Measurements from ENCODE around the gene TMEM141. TPM values are rescaled to one million over a fixed set of nuclear protein-coding genes. Genes with fewer than 3 reads are reported as not detected.
"Not testable (repeated sequence)": the region's sequence is repeated elsewhere in the genome, so short reads cannot be mapped to it uniquely, and the experiment has no call there.

The TMEM141 gene
- total and polyA plus RNA-seq, 12 donors, result 48.1 to 107 (median 64.1) TPM

DNA sequence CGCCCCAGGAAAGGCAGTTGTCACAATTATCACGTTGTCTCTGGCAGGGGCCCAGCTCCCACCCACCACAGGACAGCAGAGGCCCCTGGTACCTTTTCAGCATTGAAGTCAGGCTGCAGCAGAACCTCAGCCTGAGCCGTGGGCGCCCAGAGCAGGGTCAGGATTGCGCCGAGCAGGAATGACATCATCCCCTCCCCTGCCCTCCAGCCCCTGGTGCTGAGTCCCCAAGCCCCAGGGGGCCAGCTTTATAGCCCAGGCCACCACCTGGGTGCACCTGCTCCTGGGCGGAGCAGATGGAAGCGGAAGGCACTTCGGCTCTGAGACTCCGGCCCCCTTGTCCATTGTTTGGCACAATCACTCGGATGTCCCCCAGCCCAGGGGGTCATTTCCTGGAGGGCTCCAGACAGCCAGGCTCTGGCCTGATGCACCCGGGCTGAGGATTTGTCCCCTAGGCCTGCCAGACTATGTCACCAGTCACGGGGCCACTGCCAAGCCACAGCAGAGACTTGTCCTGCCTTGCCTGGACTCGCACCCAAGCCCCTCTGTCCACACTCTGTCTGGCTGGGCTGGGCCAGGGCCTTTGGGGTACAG is 26.7 kb upstream of the TMEM141 start, which contains the start of gene LCN15:
Gene LCN15 (minus strand): TSS at position 218 of the 591 bp plus-strand sequence. CDS start 30 bp downstream, at position 188.
- DNase-seq (no peak), ATAC-seq (peak; percentile 5 to 48 (median 28))
- Histone ChIP-seq H3K4me1 (peaks cover 0 to 32% (median 8%) of the 10 kb centered on the region in 9 donors), H3K4me3 (no peak within 1 kb of the TSS), H3K9me3 (no peaks in the 10 kb centered on the region), H3K27me3 (peaks cover 0 to 35% (median 11%) of the 10 kb centered on the region in 7 donors), H3K36me3 (no peaks in the 10 kb centered on the region), H3K27ac (peak within 1 kb of the TSS in 6 of 10 donors; percentile 40 to 67 (median 52))
- 64 to 66% methylated on average over 14 of the region's 14 CpGs for WGBS, 2 donors
- TF ChIP-seq, protein P1, sequence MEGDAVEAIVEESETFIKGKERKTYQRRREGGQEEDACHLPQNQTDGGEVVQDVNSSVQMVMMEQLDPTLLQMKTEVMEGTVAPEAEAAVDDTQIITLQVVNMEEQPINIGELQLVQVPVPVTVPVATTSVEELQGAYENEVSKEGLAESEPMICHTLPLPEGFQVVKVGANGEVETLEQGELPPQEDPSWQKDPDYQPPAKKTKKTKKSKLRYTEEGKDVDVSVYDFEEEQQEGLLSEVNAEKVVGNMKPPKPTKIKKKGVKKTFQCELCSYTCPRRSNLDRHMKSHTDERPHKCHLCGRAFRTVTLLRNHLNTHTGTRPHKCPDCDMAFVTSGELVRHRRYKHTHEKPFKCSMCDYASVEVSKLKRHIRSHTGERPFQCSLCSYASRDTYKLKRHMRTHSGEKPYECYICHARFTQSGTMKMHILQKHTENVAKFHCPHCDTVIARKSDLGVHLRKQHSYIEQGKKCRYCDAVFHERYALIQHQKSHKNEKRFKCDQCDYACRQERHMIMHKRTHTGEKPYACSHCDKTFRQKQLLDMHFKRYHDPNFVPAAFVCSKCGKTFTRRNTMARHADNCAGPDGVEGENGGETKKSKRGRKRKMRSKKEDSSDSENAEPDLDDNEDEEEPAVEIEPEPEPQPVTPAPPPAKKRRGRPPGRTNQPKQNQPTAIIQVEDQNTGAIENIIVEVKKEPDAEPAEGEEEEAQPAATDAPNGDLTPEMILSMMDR (IDR thresholded peaks at IDR 0.05), result no peak
- intact Hi-C loops (cut with DNase I), result no loop called here

DNA sequence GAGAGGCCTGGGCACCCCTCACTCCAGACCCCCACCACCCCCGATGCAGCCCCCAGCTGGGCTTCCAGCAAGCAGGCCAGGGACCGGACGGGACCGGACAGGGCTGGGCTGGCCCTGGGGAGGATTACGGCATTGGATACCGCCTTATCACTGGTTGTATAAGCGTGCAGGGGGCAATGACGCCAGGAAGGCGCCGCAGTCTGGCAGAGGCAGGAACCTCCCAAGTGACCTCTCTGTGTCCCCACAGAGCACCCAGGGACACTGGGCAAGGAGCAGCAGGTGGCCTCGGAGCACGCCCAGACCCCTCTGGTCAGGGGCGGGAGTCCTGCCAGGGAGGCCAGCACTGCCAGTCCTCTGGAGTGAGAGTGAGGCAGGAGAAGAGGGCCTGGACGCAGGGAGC is 26.1 kb upstream of the TMEM141 start:
- TF ChIP-seq, protein P1 (IDR thresholded peaks at IDR 0.05), result no peak
- H3K27ac ChIP-seq, result peak overlapping the region in 6 of 10 donors; percentile 40 to 67 (median 52)
- no peaks in the 10 kb centered on the region for H3K36me3 ChIP-seq
- peaks cover 0 to 32% (median 8%) of the 10 kb centered on the region in 9 donors for H3K4me1 ChIP-seq
- intact Hi-C loops (cut with DNase I), result no loop called here
- H3K4me3 ChIP-seq, result no peak overlapping the region
- peaks cover 0 to 35% (median 11%) of the 10 kb centered on the region in 7 donors for H3K27me3 ChIP-seq
- WGBS, 2 donors, result 71 to 78% methylated on average over 14 of the region's 14 CpGs
- ATAC-seq, result peak; percentile 49 to 82 (median 68)
- peak; percentile 46 to 48 for DNase-seq
- no peaks in the 10 kb centered on the region for H3K9me3 ChIP-seq

DNA sequence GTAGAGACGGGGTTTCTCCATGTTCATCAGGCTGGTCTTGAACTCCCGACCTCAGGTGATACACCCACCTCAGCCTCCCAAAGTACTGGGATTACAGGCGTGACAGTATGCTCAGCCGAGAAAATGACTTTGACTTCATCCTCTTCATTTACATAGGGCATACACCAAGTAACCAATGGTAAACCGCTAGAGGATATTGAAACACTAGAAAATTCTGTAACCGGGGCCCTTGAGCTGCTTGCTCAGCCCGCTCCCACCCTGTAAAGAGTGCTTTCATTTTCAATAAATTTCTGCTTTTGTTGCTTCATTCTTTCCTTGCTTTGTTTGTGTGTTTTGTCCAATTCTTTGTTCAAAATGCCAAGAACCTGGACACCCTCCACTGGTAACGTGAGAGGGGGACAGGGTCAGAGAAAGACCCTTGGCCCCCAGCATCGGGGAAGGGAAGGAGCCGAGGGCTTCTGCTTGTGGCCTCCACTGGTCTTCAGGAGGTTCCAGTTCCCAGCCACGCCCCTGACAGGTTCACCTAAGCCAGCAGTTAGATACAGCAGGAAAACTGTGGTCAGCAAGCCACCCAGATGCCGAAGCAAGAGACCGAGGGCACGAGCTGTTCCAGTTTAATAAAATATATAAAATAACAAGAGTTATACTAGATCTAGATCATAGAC is 25.3 kb upstream of the TMEM141 start:
- WGBS, 2 donors, result 89 to 92% methylated on average over 14 of the region's 14 CpGs
- DNase-seq; H3K36me3 ChIP-seq; H3K9me3 ChIP-seq; ATAC-seq; H3K4me3 ChIP-seq; intact Hi-C loops (cut with DNase I): not testable (repeated sequence)
- Histone ChIP-seq H3K27ac (peak overlapping the region in 3 of 10 donors; percentile 43 to 55 (median 49)), H3K4me1 (peaks cover 0 to 27% (median 7%) of the 10 kb centered on the region in 9 donors), H3K27me3 (peaks cover 0 to 32% (median 11%) of the 10 kb centered on the region in 7 donors)

DNA sequence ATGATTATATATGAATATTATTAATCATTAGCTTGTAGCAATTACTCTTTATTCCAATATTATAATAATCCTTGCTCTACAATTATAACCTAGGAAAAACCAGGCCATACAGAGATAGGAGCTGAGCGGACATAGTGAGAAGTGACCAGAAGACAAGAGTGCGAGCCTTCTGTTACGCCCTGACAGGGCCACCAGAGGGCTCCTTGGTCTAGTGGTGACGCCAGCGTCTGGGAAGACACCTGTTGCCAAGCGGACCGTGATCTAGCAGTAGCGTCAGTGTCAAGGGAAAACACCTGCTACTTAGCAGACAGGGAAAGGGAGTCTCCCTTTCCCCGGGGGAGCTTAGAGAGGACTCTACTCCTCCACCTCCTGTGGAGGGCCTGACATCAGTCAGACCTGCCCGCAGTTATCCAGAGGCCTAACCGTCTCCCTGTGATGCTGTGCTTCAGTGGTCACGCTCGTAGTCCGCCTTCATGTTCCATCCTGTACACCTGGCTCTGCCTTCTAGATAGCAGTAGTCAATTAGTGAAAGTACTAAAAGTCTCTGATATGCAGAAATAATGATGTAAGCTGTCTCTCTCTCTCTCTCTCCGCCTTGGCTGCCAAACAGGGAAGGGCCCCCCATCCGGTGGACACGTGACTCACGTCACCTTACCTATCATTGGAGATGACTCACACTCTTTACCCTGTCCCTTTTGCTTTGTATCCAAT is 24.6 kb upstream of the TMEM141 start:
- peaks cover 0 to 32% (median 11%) of the 10 kb centered on the region in 7 donors for H3K27me3 ChIP-seq
- DNase-seq, result peak; percentile 49 to 50
- ATAC-seq; intact Hi-C loops (cut with DNase I); H3K27ac ChIP-seq; H3K9me3 ChIP-seq; H3K4me3 ChIP-seq; H3K36me3 ChIP-seq: not testable (repeated sequence)
- TF ChIP-seq, protein P1 (IDR thresholded peaks at IDR 0.05), result peak; percentile 8 to 59 (median 46)
- H3K4me1 ChIP-seq, result peaks cover 0 to 22% (median 4%) of the 10 kb centered on the region in 9 donors
- WGBS, 2 donors, result 36 to 41% methylated on average over 18 of the region's 18 CpGs
